Measurements from ENCODE around the gene TPK1. TPM values are rescaled to one million over a fixed set of nuclear protein-coding genes. Genes with fewer than 3 reads are reported as not detected.

The TPK1 gene
- total and polyA plus RNA-seq, 2 of the 13 experiments (the other 11 are each of a cell fraction or from before 2014, with no cell fraction given): 1.0 to 1.2 TPM

DNA sequence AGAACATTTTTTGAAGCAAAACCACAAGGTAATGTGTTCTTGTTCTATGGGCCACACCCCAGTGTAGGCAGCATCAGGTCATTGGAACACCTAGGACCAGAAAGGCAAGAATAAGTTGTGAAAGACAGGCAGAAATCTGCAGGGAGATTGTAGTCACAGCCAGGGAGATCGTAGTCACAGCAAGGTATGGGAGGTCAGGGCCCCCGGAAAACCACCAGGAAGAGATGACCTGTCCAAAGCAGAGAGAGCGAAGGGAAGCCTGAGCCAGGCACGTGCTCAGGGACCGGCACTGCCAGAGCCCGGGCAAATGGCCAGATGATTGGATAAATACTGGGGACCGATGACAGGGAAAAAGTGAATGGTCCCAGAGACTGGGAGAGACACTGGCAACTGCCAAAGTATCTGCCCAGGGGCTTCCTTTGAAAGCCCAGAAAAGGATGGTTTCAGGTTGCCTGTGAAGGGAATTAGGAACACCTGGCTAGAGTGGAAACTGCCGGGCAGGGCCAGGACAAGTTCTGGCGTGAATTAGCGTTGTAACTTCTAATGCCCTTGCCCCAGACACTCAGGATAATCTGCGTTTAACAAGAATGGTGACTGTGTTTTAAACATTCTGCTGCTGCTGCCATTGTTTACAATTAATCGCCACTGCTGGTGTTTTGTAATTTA lies 428.5 kb downstream of the TPK1 start:
- Histone ChIP-seq H3K4me2 (ENCODE audit: low read depth, low read length) (no peak overlapping the region), H3K9ac (ENCODE audit: insufficient read depth, low read depth, low read length) (no peak overlapping the region), H3K4me3 (replicated peaks in 1 of 3; ENCODE audit: insufficient read depth in 1 of 3, low read depth in 2 of 3, low read length in 3 of 3) (no peak overlapping the region), H3K27ac (ENCODE audit: extremely low read length, insufficient read depth, low read length) (no peak overlapping the region), H3K4me1 (ENCODE audit: insufficient read depth, low read length) (no peaks in the 10 kb centered on the region), H3K79me2 (ENCODE audit: insufficient read depth, low read length) (no peaks in the 10 kb centered on the region), H2AFZ (ENCODE audit: low read length) (no peak overlapping the region), H3K9me3 (ENCODE audit: low read length) (no peaks in the 10 kb centered on the region), H3K36me3 (replicated peaks in 1 of 2; ENCODE audit: control insufficient read depth in 1 of 2, insufficient read depth in 2 of 2, low read length in 2 of 2) (no peaks in the 10 kb centered on the region), H4K20me1 (ENCODE audit: insufficient read depth, low read length) (no peaks in the 10 kb centered on the region), H3K27me3 (ENCODE audit: control insufficient read depth in 1 of 2, insufficient read depth in 2 of 2, low read length in 2 of 2) (peaks cover 0 to 10% of the 10 kb centered on the region in 2 experiments; a peak in 3 of 5 replicates)
- in situ Hi-C loops (cut with HindIII; ENCODE audit: extremely low pct_ligation_motif_present, low pct_unique_long_range_greater_than_20kb): no loop called here
- CTCF ChIA-PET (ENCODE audit: low intra/inter-chr PET ratio, low total read pairs): no interaction called here
- 10% methylated on average over 12 of the region's 12 CpGs for WGBS (ENCODE audit: low lambda C conversion rate)
- POLR2A ChIA-PET: no interaction called here
- no TSS peak for BruUV-seq (replicated peaks)
- intact Hi-C loops (cut with micrococcal nuclease; ENCODE audit: unreplicated experiment): no loop called here
- DNase-seq (ENCODE audit: low spot score) (no peak), FAIRE-seq (no peak), ATAC-seq (no peak)
- TF ChIP-seq KLF9 (CRISPR knock-in tag; IDR thresholded peaks at IDR 0.05; ENCODE audit: low read depth) (no peak), MIER3 (CRISPR knock-in tag; IDR thresholded peaks at IDR 0.05; ENCODE audit: borderline replicate concordance) (no peak), ZNF354B (CRISPR knock-in tag; IDR thresholded peaks at IDR 0.05) (no peak), CBX1 (IDR thresholded peaks at IDR 0.05; ENCODE audit: low read depth) (no peak), NFKB2 (CRISPR knock-in tag; IDR thresholded peaks at IDR 0.05; ENCODE audit: borderline replicate concordance) (no peak), ZNF670 (CRISPR knock-in tag; IDR thresholded peaks at IDR 0.05; ENCODE audit: borderline replicate concordance) (no peak), POLR2G (IDR thresholded peaks at IDR 0.05; ENCODE audit: low read depth, low read length) (no peak), ZNF296 (CRISPR knock-in tag; conservative IDR thresholded peaks at IDR 0.05) (no peak), NFIC (IDR thresholded peaks at IDR 0.05; ENCODE audit: low read length) (no peak)
- TF ChIP-seq, protein P1, sequence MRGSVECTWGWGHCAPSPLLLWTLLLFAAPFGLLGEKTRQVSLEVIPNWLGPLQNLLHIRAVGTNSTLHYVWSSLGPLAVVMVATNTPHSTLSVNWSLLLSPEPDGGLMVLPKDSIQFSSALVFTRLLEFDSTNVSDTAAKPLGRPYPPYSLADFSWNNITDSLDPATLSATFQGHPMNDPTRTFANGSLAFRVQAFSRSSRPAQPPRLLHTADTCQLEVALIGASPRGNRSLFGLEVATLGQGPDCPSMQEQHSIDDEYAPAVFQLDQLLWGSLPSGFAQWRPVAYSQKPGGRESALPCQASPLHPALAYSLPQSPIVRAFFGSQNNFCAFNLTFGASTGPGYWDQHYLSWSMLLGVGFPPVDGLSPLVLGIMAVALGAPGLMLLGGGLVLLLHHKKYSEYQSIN (CRISPR knock-in tag; IDR thresholded peaks at IDR 0.05; ENCODE audit: borderline replicate concordance): no peak
- TF ChIP-seq, protein P2, sequence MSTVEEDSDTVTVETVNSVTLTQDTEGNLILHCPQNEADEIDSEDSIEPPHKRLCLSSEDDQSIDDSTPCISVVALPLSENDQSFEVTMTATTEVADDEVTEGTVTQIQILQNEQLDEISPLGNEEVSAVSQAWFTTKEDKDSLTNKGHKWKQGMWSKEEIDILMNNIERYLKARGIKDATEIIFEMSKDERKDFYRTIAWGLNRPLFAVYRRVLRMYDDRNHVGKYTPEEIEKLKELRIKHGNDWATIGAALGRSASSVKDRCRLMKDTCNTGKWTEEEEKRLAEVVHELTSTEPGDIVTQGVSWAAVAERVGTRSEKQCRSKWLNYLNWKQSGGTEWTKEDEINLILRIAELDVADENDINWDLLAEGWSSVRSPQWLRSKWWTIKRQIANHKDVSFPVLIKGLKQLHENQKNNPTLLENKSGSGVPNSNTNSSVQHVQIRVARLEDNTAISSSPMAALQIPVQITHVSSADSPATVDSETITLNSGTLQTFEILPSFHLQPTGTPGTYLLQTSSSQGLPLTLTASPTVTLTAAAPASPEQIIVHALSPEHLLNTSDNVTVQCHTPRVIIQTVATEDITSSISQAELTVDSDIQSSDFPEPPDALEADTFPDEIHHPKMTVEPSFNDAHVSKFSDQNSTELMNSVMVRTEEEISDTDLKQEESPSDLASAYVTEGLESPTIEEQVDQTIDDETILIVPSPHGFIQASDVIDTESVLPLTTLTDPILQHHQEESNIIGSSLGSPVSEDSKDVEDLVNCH (CRISPR knock-in tag; IDR thresholded peaks at IDR 0.05): no peak
- TF ChIP-seq, protein P3, sequence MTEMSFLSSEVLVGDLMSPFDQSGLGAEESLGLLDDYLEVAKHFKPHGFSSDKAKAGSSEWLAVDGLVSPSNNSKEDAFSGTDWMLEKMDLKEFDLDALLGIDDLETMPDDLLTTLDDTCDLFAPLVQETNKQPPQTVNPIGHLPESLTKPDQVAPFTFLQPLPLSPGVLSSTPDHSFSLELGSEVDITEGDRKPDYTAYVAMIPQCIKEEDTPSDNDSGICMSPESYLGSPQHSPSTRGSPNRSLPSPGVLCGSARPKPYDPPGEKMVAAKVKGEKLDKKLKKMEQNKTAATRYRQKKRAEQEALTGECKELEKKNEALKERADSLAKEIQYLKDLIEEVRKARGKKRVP (CRISPR knock-in tag; IDR thresholded peaks at IDR 0.05): no peak
- TF ChIP-seq, protein P4, sequence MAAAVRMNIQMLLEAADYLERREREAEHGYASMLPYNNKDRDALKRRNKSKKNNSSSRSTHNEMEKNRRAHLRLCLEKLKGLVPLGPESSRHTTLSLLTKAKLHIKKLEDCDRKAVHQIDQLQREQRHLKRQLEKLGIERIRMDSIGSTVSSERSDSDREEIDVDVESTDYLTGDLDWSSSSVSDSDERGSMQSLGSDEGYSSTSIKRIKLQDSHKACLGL (CRISPR knock-in tag; IDR thresholded peaks at IDR 0.05): no peak
- TF ChIP-seq, protein P5, sequence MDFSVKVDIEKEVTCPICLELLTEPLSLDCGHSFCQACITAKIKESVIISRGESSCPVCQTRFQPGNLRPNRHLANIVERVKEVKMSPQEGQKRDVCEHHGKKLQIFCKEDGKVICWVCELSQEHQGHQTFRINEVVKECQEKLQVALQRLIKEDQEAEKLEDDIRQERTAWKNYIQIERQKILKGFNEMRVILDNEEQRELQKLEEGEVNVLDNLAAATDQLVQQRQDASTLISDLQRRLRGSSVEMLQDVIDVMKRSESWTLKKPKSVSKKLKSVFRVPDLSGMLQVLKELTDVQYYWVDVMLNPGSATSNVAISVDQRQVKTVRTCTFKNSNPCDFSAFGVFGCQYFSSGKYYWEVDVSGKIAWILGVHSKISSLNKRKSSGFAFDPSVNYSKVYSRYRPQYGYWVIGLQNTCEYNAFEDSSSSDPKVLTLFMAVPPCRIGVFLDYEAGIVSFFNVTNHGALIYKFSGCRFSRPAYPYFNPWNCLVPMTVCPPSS (IDR thresholded peaks at IDR 0.05): no peak

Measured in HepG2 (cell line).